AG09319 (cell line): Measurements from ENCODE around the gene PCK1.

Experiments
- DNase-seq: peaks from one replicate; pipeline ENCODE4 v3.0.0-alpha.2; 2010; ENCODE audit warnings: low read depth; ENCODE audit errors: extremely low read depth
- CTCF ChIP-seq: IDR thresholded peaks from 2 replicates; pipeline ENCODE4 v1.5.1; 2011; ENCODE audit warnings: low read depth, mild to moderate bottlenecking, inconsistent platforms, low read length, moderate library complexity

The PCK1 gene

GRCh38 chr20:57564180-57564802, 3.4 kb downstream of the PCK1 start:
- no peak for DNase-seq
- TF ChIP-seq CTCF, result no peak

DNA sequence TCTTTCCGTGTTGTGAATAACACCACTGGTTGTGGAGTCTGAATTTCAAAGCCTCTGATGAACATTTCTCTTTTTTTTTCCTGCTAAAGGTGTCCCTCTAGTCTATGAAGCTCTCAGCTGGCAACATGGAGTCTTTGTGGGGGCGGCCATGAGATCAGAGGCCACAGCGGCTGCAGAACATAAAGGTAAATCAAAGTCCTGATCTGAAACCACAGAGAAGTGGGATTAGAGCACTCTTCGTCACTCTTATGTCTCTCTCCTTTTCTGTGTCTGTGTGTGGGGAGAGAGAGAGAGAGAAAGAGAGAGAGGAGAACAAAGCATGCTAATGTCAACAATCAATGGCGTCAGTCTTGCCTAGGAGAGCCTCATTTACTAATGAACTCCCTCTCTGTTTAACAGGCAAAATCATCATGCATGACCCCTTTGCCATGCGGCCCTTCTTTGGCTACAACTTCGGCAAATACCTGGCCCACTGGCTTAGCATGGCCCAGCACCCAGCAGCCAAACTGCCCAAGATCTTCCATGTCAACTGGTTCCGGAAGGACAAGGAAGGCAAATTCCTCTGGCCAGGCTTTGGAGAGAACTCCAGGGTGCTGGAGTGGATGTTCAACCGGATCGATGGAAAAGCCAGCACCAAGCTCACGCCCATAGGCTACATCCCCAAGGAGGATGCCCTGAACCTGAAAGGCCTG, 4.2 kb downstream of the PCK1 start:
- DNase-seq, result no peak
- no peak for TF ChIP-seq CTCF

GRCh38 chr20:57566399-57566798, 5.5 kb downstream of the PCK1 start:
- DNase-seq, result no peak
- no peak for TF ChIP-seq CTCF

DNA sequence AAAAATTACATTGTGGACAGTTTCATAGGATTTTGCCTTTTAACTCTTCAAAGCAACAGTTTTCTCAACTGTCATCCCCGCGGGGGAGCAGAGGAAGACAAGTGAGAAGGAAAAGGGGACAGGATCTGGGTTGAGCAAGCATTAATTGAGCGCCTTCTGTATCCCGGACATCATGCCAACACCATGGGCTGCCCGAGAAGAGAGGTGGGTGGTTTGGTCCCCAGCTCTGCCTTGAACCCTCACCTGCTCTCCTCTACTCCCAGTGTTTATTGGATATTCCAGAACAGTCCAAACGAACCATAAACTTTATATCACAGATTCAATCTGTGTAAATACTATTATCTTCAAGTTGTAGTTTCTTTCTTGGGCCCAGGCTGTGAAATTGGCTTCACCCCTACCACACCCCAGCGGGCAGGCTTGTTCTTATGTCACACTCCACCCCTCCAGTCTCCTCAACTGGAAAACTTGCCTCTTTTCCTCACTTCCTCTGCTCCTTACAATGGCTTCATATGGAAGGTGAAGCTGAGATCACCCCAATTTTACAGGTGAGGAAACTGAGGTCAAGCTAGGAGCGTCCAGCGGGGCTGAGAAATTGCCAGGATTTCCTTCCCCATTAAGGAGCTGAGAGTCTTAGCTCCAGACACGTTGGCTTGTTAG, 6.0 kb downstream of the PCK1 start:
- DNase-seq, result no peak
- no peak for TF ChIP-seq CTCF

- TF ChIP-seq CTCF, result no peak
- DNase-seq, result no peak
Observed at GRCh38 chr20:57567471-57568079, 6.7 kb downstream of the PCK1 start.

GRCh38 chr20:57568088-57568896, 7.4 kb downstream of the PCK1 start:
- TF ChIP-seq CTCF, result no peak
- DNase-seq, result no peak
